ENCODE data around the gene GPNMB.
"Not testable (repeated sequence)": the region's sequence is repeated elsewhere in the genome, so short reads cannot be mapped to it uniquely, and the experiment has no call there.

The GPNMB gene

DNA sequence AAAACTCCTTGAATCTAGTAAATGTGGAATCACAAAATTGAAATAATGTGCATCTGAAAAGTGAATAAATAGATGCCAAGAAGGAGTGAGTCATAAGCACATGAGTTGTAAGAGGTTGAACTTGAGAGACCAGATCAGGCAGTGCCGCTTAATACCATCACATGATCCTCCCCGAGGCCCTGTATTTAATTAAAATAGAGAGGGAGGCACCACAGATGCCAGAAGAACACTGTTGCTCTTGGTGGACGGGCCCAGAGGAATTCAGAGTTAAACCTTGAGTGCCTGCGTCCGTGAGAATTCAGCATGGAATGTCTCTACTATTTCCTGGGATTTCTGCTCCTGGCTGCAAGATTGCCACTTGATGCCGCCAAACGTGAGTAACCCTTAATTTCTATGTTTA is at the start of gene GPNMB:
TSS of gene GPNMB (plus strand) at position 221 of the 400 bp plus-strand sequence. CDS start at position 304, 83 bp downstream.
- Histone ChIP-seq H3K36me3 (ENCODE audit: control insufficient read depth, insufficient read depth, low read length) (no peaks in the 10 kb centered on the region), H3K4me3 (replicated peaks; ENCODE audit: low read depth, low read length) (no peak within 1 kb of the TSS), H3K27me3 (replicated peaks; ENCODE audit: control insufficient read depth, insufficient read depth, low read length) (no peaks in the 10 kb centered on the region; the same call in 1 of the 2 replicates)
- DNase-seq (ENCODE audit: extremely low read depth, insufficient read length), result no peak
- no peak for TF ChIP-seq CTCF (IDR thresholded peaks at IDR 0.05; ENCODE audit: insufficient read depth, low read length, poor library complexity, severe bottlenecking)

- H3K4me3 ChIP-seq (replicated peaks; ENCODE audit: low read depth, low read length); DNase-seq (ENCODE audit: extremely low read depth, insufficient read length); H3K27me3 ChIP-seq (replicated peaks; ENCODE audit: control insufficient read depth, insufficient read depth, low read length); H3K36me3 ChIP-seq (ENCODE audit: control insufficient read depth, insufficient read depth, low read length): not testable (repeated sequence)
Measured at GRCh38 chr7:23197745-23198144, 48.8 kb upstream of the GPNMB start.

GRCh38 chr7:23200331-23200730 is 46.2 kb upstream of the GPNMB start:
- H3K4me3 ChIP-seq (replicated peaks; ENCODE audit: low read depth, low read length), result no peak overlapping the region
- peaks cover 10% of the 10 kb centered on the region for H3K36me3 ChIP-seq (ENCODE audit: control insufficient read depth, insufficient read depth, low read length)
- no peak for DNase-seq (ENCODE audit: extremely low read depth, insufficient read length)
- TF ChIP-seq CTCF (IDR thresholded peaks at IDR 0.05; ENCODE audit: insufficient read depth, low read length, poor library complexity, severe bottlenecking), result no peak
- no peaks in the 10 kb centered on the region for H3K27me3 ChIP-seq (replicated peaks; ENCODE audit: control insufficient read depth, insufficient read depth, low read length)

DNA sequence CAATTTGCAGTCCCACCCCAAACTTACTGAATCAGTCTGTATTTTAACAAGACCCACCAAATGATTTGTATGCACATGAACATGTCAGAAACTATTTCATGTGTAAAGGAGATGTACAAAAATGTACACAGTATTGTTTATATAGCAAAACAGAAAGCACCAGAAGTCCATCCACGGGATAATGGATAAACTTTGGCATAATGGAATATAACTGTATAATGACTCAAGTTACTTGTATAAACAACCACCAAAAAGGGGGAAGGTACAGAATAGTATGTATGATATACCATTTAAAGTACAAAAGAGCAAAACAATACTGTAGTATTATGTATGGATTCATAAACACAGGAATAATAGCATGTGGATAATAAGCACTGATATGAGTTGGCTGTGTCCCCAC is 42.3 kb upstream of the GPNMB start:
- H3K4me3 ChIP-seq (replicated peaks; ENCODE audit: low read depth, low read length), result no peak overlapping the region
- H3K27me3 ChIP-seq (replicated peaks; ENCODE audit: control insufficient read depth, insufficient read depth, low read length), result no peaks in the 10 kb centered on the region
- H3K36me3 ChIP-seq (ENCODE audit: control insufficient read depth, insufficient read depth, low read length), result peaks cover 10% of the 10 kb centered on the region
- DNase-seq (ENCODE audit: extremely low read depth, insufficient read length), result no peak
- no peak for TF ChIP-seq CTCF (IDR thresholded peaks at IDR 0.05; ENCODE audit: insufficient read depth, low read length, poor library complexity, severe bottlenecking)

- Histone ChIP-seq H3K27me3 (replicated peaks; ENCODE audit: control insufficient read depth, insufficient read depth, low read length) (no peaks in the 10 kb centered on the region), H3K36me3 (ENCODE audit: control insufficient read depth, insufficient read depth, low read length) (peaks cover 4% of the 10 kb centered on the region), H3K4me3 (replicated peaks; ENCODE audit: low read depth, low read length) (no peak overlapping the region)
- DNase-seq (ENCODE audit: extremely low read depth, insufficient read length), result no peak
- no peak for TF ChIP-seq CTCF (IDR thresholded peaks at IDR 0.05; ENCODE audit: insufficient read depth, low read length, poor library complexity, severe bottlenecking)
Measured at GRCh38 chr7:23205577-23205908, 41.0 kb upstream of the GPNMB start.

DNA sequence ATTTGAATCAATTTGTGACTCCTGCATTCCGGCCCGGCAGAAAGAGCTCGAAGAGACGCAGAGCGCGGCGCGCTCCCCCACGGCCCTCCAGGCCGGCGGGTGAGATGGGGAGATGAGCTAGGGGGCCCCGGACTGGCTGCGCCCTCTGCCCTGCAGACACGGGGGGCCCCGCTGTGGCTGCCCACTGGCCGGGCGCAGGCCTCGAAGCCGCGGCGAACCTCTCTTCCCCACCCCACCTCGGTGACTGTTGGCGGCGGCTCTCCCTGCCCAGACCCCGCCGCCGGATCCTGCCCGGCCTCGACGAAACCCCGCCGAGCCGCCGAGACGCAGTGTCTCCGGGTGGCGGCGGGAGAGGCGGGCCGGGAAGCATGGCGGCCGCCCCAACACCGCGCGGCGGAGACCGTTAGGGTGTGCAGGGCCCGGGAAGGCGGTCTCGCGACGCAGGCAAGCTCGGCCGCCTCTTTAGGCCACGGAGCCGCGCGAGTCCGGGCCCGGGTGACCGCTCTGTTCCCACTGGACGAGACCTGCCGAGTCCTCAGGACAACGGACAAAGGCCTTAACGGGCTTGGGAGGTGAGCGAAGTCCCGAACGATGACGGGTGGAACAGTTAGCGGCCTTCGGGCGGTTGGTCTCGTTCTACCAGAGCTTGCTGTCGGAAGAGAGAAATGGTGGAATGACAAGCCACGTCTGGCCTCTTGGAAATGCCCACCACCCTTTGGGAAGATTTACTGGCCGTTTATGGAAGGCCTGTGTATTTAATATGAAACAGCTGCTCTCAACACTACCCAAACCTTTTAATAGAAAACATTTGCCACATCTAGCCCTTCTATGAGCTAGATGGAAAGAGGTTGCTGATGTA is 40.4 kb upstream of the GPNMB start:
- TF ChIP-seq CTCF (IDR thresholded peaks at IDR 0.05; ENCODE audit: insufficient read depth, low read length, poor library complexity, severe bottlenecking), result no peak
- Histone ChIP-seq H3K36me3 (ENCODE audit: control insufficient read depth, insufficient read depth, low read length) (peaks cover 4% of the 10 kb centered on the region), H3K4me3 (replicated peaks; ENCODE audit: low read depth, low read length) (no peak overlapping the region), H3K27me3 (replicated peaks; ENCODE audit: control insufficient read depth, insufficient read depth, low read length) (no peaks in the 10 kb centered on the region)
- no peak for DNase-seq (ENCODE audit: extremely low read depth, insufficient read length)
